Cortex of kidney (tissue), 1 donor: ENCODE measurements around the gene VEZT.
"Not testable (repeated sequence)": the region's sequence is repeated elsewhere in the genome, so short reads cannot be mapped to it uniquely, and the experiment has no call there.

Experiments used
- DNase-seq: peaks from one replicate; lab custom pipeline; 2025; lab: John Stamatoyannopoulos, UW

The VEZT gene

GRCh38 chr12:95319694-95320331 lies 102.2 kb downstream of the VEZT start:
- DNase-seq = no peak

GRCh38 chr12:95321516-95322246 lies 104.1 kb downstream of the VEZT start:
- no peak for DNase-seq

GRCh38 chr12:95322326-95322725 lies 104.7 kb downstream of the VEZT start:
- DNase-seq = no peak

- no peak for DNase-seq
These were observed 105.6 kb downstream of the VEZT start for GRCh38 chr12:95323212-95323611.

- not testable (repeated sequence) for DNase-seq
These were observed 106.6 kb downstream of the VEZT start for GRCh38 chr12:95324246-95324645.

- DNase-seq = no peak
These were observed 107.9 kb downstream of the VEZT start for GRCh38 chr12:95325501-95325900.

GRCh38 chr12:95326445-95326844 lies 108.8 kb downstream of the VEZT start:
- DNase-seq = no peak

GRCh38 chr12:95326855-95327254 lies 109.2 kb downstream of the VEZT start:
- no peak for DNase-seq

GRCh38 chr12:95328708-95329107 lies 111.1 kb downstream of the VEZT start:
- DNase-seq = no peak

GRCh38 chr12:95335948-95336347 lies 118.3 kb downstream of the VEZT start:
- no peak for DNase-seq

GRCh38 chr12:95336387-95337067 lies 118.9 kb downstream of the VEZT start:
- no peak for DNase-seq

GRCh38 chr12:95337146-95337545 lies 119.5 kb downstream of the VEZT start:
- no peak for DNase-seq

- no peak for DNase-seq
These were observed 121.6 kb downstream of the VEZT start for GRCh38 chr12:95339086-95339788.

GRCh38 chr12:95342008-95342407 lies 124.4 kb downstream of the VEZT start:
- no peak for DNase-seq

- DNase-seq = no peak
These were observed 126.0 kb downstream of the VEZT start for GRCh38 chr12:95343461-95344230.

- no peak for DNase-seq
These were observed 131.7 kb downstream of the VEZT start for GRCh38 chr12:95349291-95349690.

- DNase-seq = no peak
These were observed 134.1 kb downstream of the VEZT start for GRCh38 chr12:95351748-95352147.
